BE2C (cell line): Measurements from ENCODE around the gene GALNS.
A peak's percentile ranks its signal among the peaks of the same experiment; 100 is the strongest.
"Not testable (repeated sequence)": the region's sequence is repeated elsewhere in the genome, so short reads cannot be mapped to it uniquely, and the experiment has no call there.

Experiments used
- DNase-seq: peaks from one replicate; pipeline ENCODE4 v3.0.0-alpha.2; 2020
- H3K27me3 ChIP-seq: fragments of 250-450 bp; sonication (Bioruptor Pico); 2 replicates; pipeline ENCODE4 v1.5.1; 2020; ENCODE audit warnings: mild to moderate bottlenecking
- H3K36me3 ChIP-seq: fragments of 250-450 bp; sonication (Bioruptor Pico); 2 replicates; pipeline ENCODE4 v1.5.1; 2020; ENCODE audit warnings: mild to moderate bottlenecking
- H3K4me1 ChIP-seq: fragments of 250-450 bp; sonication (Bioruptor Pico); 2 replicates; pipeline ENCODE4 v1.5.1; 2020
- H3K4me3 ChIP-seq: 2 replicates; pipeline ENCODE4 v1.5.1; 2011; ENCODE audit warnings: low read depth, low read length
- H3K9me3 ChIP-seq: fragments of 250-450 bp; sonication (Bioruptor Pico); 2 replicates; pipeline ENCODE4 v1.5.1; 2020
- CTCF ChIP-seq: IDR thresholded peaks from 2 replicates; pipeline ENCODE4 v1.5.1; 2012; ENCODE audit warnings: mild to moderate bottlenecking, low read depth, low read length

Gene GALNS

GRCh38 chr16:88824256-88825077 lies 32.3 kb downstream of the GALNS start:
- no peaks in the 10 kb centered on the region for H3K9me3 ChIP-seq
- H3K4me3 ChIP-seq: no peak overlapping the region
- H3K4me1 ChIP-seq: peaks cover 3% of the 10 kb centered on the region; the same call in 1 of the 2 replicates
- no peaks in the 10 kb centered on the region for H3K36me3 ChIP-seq
- no peak for DNase-seq
- H3K27me3 ChIP-seq: no peaks in the 10 kb centered on the region
- TF ChIP-seq CTCF: no peak

- H3K27me3 ChIP-seq, H3K36me3 ChIP-seq: not testable (repeated sequence)
Measured at GRCh38 chr16:88823646-88824045, 33.1 kb downstream of the GALNS start.

GRCh38 chr16:88822281-88823040 lies 34.3 kb downstream of the GALNS start:
- Histone ChIP-seq H3K4me3 (no peak overlapping the region), H3K36me3 (no peaks in the 10 kb centered on the region), H3K4me1 (peaks cover 3% of the 10 kb centered on the region; the same call in 1 of the 2 replicates), H3K9me3 (no peaks in the 10 kb centered on the region; the same call in 1 of the 2 replicates), H3K27me3 (no peaks in the 10 kb centered on the region)
- TF ChIP-seq CTCF: no peak
- DNase-seq: no peak

More at GRCh38 chr16:88823646-88824045, 33.1 kb downstream of the GALNS start:
- not testable (repeated sequence) for H3K9me3 ChIP-seq, DNase-seq, H3K4me1 ChIP-seq, H3K4me3 ChIP-seq

- no peak for DNase-seq
- peak; percentile 36 for TF ChIP-seq CTCF
- H3K4me3 ChIP-seq: no peak overlapping the region
- H3K4me1 ChIP-seq: peaks cover 3% of the 10 kb centered on the region; the same call in 1 of the 2 replicates
- no peaks in the 10 kb centered on the region for H3K36me3 ChIP-seq
- H3K9me3 ChIP-seq: no peaks in the 10 kb centered on the region; the same call in 1 of the 2 replicates
- no peaks in the 10 kb centered on the region for H3K27me3 ChIP-seq
Measured at GRCh38 chr16:88821168-88821850, 35.4 kb downstream of the GALNS start.

- no peak for TF ChIP-seq CTCF
- Histone ChIP-seq H3K4me1 (peaks cover 3% of the 10 kb centered on the region; the same call in 1 of the 2 replicates), H3K9me3 (no peaks in the 10 kb centered on the region; the same call in 1 of the 2 replicates), H3K27me3 (no peaks in the 10 kb centered on the region; the same call in 1 of the 2 replicates), H3K36me3 (no peaks in the 10 kb centered on the region), H3K4me3 (no peak overlapping the region)
- no peak for DNase-seq
Measured at GRCh38 chr16:88820385-88821025, 36.2 kb downstream of the GALNS start.

GRCh38 chr16:88819126-88819525 lies 37.6 kb downstream of the GALNS start:
- TF ChIP-seq CTCF: no peak

More at GRCh38 chr16:88819126-88819525, 37.6 kb downstream of the GALNS start:
- Histone ChIP-seq H3K36me3 (no peaks in the 10 kb centered on the region), H3K27me3 (peaks cover 8% of the 10 kb centered on the region), H3K4me3 (no peak overlapping the region), H3K4me1 (no peaks in the 10 kb centered on the region), H3K9me3 (no peaks in the 10 kb centered on the region; the same call in 1 of the 2 replicates)
- DNase-seq: no peak
